ENCODE measurements around the gene HIVEP3. TPM values are rescaled to one million over a fixed set of nuclear protein-coding genes. Genes with fewer than 3 reads are reported as not detected.

HIVEP3 gene
- total RNA-seq, 1 donor from 2014 or later: 0.37 TPM

DNA sequence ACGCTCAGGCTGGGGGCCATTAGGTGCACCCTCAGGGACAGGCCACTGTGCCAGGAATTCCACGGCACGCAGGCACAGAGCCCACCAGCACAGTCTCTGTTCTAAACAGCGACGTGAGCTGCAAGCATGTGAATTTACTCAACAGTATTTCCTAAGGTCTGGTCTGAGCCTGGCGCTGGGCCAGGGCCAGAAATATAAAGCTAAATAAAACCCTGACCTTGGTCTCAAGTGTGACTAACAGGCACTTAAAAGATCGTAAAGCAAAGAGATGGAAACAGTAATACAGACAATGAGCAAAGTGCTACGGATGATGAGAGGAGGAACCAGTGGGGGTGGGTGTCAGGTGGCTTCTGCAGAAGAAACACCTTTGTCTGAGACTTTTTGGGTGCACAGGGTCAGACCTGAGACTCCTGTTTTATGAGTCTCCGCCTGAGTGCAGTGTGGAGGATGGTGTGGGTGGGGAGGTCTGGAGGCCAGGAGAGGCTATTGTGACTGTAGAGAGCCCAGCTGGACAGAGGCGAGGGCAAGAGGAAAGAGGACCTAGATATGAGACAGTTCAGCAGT, 380.9 kb downstream of the HIVEP3 start:
- no peaks in the 10 kb centered on the region for H3K36me3 ChIP-seq
- no peak overlapping the region for H3K4me2 ChIP-seq

GRCh38 chr1:41537251-41537650, 381.5 kb downstream of the HIVEP3 start:
- Mint-ChIP-seq H3K4me3 (no peak overlapping the region), H3K9me3 (no peaks in the 10 kb centered on the region), H3K36me3 (peaks cover 1% of the 10 kb centered on the region), H3K4me1 (peaks cover 33% of the 10 kb centered on the region), H3K27me3 (ENCODE audit: insufficient read depth, low read depth) (peaks cover 8% of the 10 kb centered on the region), H3K27ac (no peak overlapping the region)
- TF ChIP-seq CTCF (IDR thresholded peaks at IDR 0.05) (no peak), EZH2 (IDR thresholded peaks at IDR 0.05) (no peak), EZH2phosphoT487 (IDR thresholded peaks at IDR 0.05) (no peak)
- peaks cover 9% of the 10 kb centered on the region for H3K4me1 ChIP-seq
- no peak overlapping the region for H3K4me3 ChIP-seq
- DNase-seq (ENCODE audit: low spot score): no peak
- no peak overlapping the region for H3K9ac ChIP-seq
- H3K27ac ChIP-seq: no peak overlapping the region
- H3K9me3 ChIP-seq (ENCODE audit: low read depth): no peaks in the 10 kb centered on the region
- no peak overlapping the region for H2AFZ ChIP-seq (replicated peaks)
- H3K4me2 ChIP-seq: no peak overlapping the region
- H3K27me3 ChIP-seq: no peaks in the 10 kb centered on the region
- H3K36me3 ChIP-seq: no peaks in the 10 kb centered on the region
- no peaks in the 10 kb centered on the region for H4K20me1 ChIP-seq (ENCODE audit: low read depth)
- no peaks in the 10 kb centered on the region for H3K79me2 ChIP-seq (ENCODE audit: low read depth)
- no peaks in the 10 kb centered on the region for H3F3A ChIP-seq (ENCODE audit: low read depth)

More for the DNA sequence above, 380.9 kb downstream of the HIVEP3 start:
- Histone ChIP-seq H3F3A (ENCODE audit: low read depth) (no peaks in the 10 kb centered on the region), H3K9me3 (ENCODE audit: low read depth) (no peaks in the 10 kb centered on the region), H3K4me1 (peaks cover 9% of the 10 kb centered on the region), H3K27me3 (no peaks in the 10 kb centered on the region), H3K9ac (no peak overlapping the region), H4K20me1 (ENCODE audit: low read depth) (no peaks in the 10 kb centered on the region), H3K27ac (no peak overlapping the region), H3K4me3 (no peak overlapping the region), H3K79me2 (ENCODE audit: low read depth) (no peaks in the 10 kb centered on the region), H2AFZ (replicated peaks) (no peak overlapping the region)
- Mint-ChIP-seq H3K4me3 (no peak overlapping the region), H3K36me3 (peaks cover 1% of the 10 kb centered on the region), H3K9me3 (no peaks in the 10 kb centered on the region), H3K4me1 (peaks cover 33% of the 10 kb centered on the region), H3K27ac (peak overlapping the region; percentile 34), H3K27me3 (ENCODE audit: insufficient read depth, low read depth) (peaks cover 8% of the 10 kb centered on the region)
- TF ChIP-seq CTCF (IDR thresholded peaks at IDR 0.05): no peak
- TF ChIP-seq EZH2 (IDR thresholded peaks at IDR 0.05): no peak
- DNase-seq (ENCODE audit: low spot score): no peak

- Mint-ChIP-seq H3K4me3 (no peak overlapping the region), H3K27ac (no peak overlapping the region), H3K27me3 (ENCODE audit: insufficient read depth, low read depth) (peaks cover 7% of the 10 kb centered on the region), H3K9me3 (no peaks in the 10 kb centered on the region), H3K36me3 (peaks cover 1% of the 10 kb centered on the region), H3K4me1 (peaks cover 32% of the 10 kb centered on the region)
- Histone ChIP-seq H3K4me1 (peaks cover 7% of the 10 kb centered on the region), H3F3A (ENCODE audit: low read depth) (no peaks in the 10 kb centered on the region), H3K9me3 (ENCODE audit: low read depth) (no peaks in the 10 kb centered on the region), H3K4me3 (no peak overlapping the region), H3K9ac (no peak overlapping the region), H3K27ac (no peak overlapping the region), H2AFZ (replicated peaks) (no peak overlapping the region), H4K20me1 (ENCODE audit: low read depth) (no peaks in the 10 kb centered on the region), H3K4me2 (no peak overlapping the region), H3K27me3 (no peaks in the 10 kb centered on the region), H3K79me2 (ENCODE audit: low read depth) (no peaks in the 10 kb centered on the region), H3K36me3 (no peaks in the 10 kb centered on the region)
- no peak for TF ChIP-seq EZH2phosphoT487 (IDR thresholded peaks at IDR 0.05)
- no peak for TF ChIP-seq EZH2 (IDR thresholded peaks at IDR 0.05)
- no peak for TF ChIP-seq CTCF (IDR thresholded peaks at IDR 0.05)
- DNase-seq (ENCODE audit: low spot score): no peak
These were observed 382.3 kb downstream of the HIVEP3 start for GRCh38 chr1:41536361-41536802.
